ENCODE measurements around the gene TFF3. TPM values are rescaled to one million over a fixed set of nuclear protein-coding genes. Genes with fewer than 3 reads are reported as not detected.

The TFF3 gene
- polyA plus RNA-seq, 2 donors, result 2.3 to 8.6 TPM

GRCh38 chr21:42356650-42357049 is 41.4 kb upstream of the TFF3 start:
- H3K36me3 ChIP-seq (ENCODE audit: control insufficient read depth in 2 of 2, insufficient read depth in 2 of 2, low read length in 1 of 2), result no peaks in the 10 kb centered on the region
- 43 to 59% methylated on average over 6 of the region's 6 CpGs for WGBS, 2 donors
- H3K4me1 ChIP-seq (ENCODE audit: control insufficient read depth in 2 of 2, insufficient read depth in 2 of 2, low read length in 1 of 2), result no peaks in the 10 kb centered on the region
- peaks cover 0 to 2% of the 10 kb centered on the region in 2 donors for H3K27me3 ChIP-seq (ENCODE audit: control insufficient read depth in 1 of 2, insufficient read depth in 2 of 2, low read length in 2 of 2)
- H3K27ac ChIP-seq (ENCODE audit: low read depth in 2 of 2, low read length in 1 of 2), result no peak overlapping the region
- H3K9me3 ChIP-seq (ENCODE audit: control insufficient read depth in 2 of 2, insufficient read depth in 1 of 2, low read depth in 1 of 2, low read length in 1 of 2), result peaks cover 0 to 27% of the 10 kb centered on the region in 2 donors
- no peak overlapping the region for H3K4me3 ChIP-seq (ENCODE audit: low read depth in 1 of 2, low read length in 2 of 2)

DNA sequence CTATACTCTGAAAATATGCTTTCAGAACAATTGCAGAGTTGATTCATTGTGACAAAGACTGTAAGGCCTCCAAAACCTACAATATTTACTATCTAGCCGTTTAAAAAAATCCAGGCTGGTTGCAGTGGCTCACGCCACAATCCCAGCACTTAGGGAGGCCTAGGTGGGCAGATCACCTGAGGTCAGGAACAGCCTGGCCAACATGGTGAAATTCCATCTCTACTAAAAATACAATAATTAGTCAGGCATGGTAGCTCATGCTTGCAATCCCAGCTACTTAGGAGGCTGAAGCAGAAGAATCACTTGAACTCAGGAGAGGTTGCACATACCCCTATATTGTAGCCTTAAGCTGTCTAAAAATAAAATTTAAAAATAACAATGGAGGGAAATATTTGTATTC is 40.8 kb upstream of the TFF3 start:
- Histone ChIP-seq H3K9me3 (ENCODE audit: control insufficient read depth in 2 of 2, insufficient read depth in 1 of 2, low read depth in 1 of 2, low read length in 1 of 2) (peaks cover 0 to 27% of the 10 kb centered on the region in 2 donors), H3K36me3 (ENCODE audit: control insufficient read depth in 2 of 2, insufficient read depth in 2 of 2, low read length in 1 of 2) (no peaks in the 10 kb centered on the region), H3K27me3 (ENCODE audit: control insufficient read depth in 1 of 2, insufficient read depth in 2 of 2, low read length in 2 of 2) (peaks cover 0 to 2% of the 10 kb centered on the region in 2 donors), H3K27ac (ENCODE audit: low read depth in 2 of 2, low read length in 1 of 2) (no peak overlapping the region), H3K4me3 (ENCODE audit: low read depth in 1 of 2, low read length in 2 of 2) (no peak overlapping the region), H3K4me1 (ENCODE audit: control insufficient read depth in 2 of 2, insufficient read depth in 2 of 2, low read length in 1 of 2) (no peaks in the 10 kb centered on the region)
- 85 to 89% methylated on average over 2 of the region's 2 CpGs for WGBS, 2 donors

- WGBS, 2 donors, result 85 to 87% methylated on average over 5 of the region's 5 CpGs
- no peak overlapping the region for H3K27ac ChIP-seq (ENCODE audit: low read depth in 2 of 2, low read length in 1 of 2)
- peaks cover 0 to 20% of the 10 kb centered on the region in 2 donors for H3K9me3 ChIP-seq (ENCODE audit: control insufficient read depth in 2 of 2, insufficient read depth in 1 of 2, low read depth in 1 of 2, low read length in 1 of 2)
- H3K4me1 ChIP-seq (ENCODE audit: control insufficient read depth in 2 of 2, insufficient read depth in 2 of 2, low read length in 1 of 2), result no peaks in the 10 kb centered on the region
- peaks cover 0 to 2% of the 10 kb centered on the region in 2 donors for H3K27me3 ChIP-seq (ENCODE audit: control insufficient read depth in 1 of 2, insufficient read depth in 2 of 2, low read length in 2 of 2)
- H3K36me3 ChIP-seq (ENCODE audit: control insufficient read depth in 2 of 2, insufficient read depth in 2 of 2, low read length in 1 of 2), result no peaks in the 10 kb centered on the region
- no peak overlapping the region for H3K4me3 ChIP-seq (ENCODE audit: low read depth in 1 of 2, low read length in 2 of 2)
These were observed 38.4 kb upstream of the TFF3 start for GRCh38 chr21:42353623-42354022.

DNA sequence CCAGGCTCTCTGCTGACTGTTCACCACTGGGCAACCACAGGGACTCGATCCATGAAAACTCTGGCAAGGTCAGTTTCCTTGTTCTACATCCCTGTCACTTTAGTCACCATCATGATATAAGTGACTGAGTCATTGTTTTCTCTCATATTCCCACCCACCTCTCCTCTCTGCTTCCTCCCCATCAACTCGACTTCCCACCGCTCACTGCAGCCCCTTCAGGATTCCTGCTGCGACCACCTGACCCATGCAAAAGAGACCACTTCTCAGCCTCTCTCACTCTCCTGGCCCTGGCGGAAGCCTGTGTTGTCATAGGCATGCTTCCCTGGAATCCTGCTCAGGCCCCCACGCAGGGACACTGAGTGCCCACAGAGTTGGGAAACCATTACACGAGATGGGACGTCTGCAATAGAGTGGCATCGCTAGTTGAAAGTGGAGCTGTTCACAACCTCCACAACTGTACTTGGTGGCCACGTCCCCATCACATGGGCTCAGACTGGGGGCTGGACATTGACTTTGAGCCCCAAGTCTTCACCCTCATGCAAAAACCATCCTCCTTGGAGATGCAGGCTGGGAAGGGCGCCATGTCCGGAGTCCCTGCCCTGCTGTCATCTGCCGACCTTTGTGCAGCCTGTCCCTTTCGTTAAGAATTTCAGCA is 37.4 kb upstream of the TFF3 start:
- H3K36me3 ChIP-seq (ENCODE audit: control insufficient read depth in 2 of 2, insufficient read depth in 2 of 2, low read length in 1 of 2), result no peaks in the 10 kb centered on the region
- WGBS, 2 donors, result 81 to 90% methylated on average over 14 of the region's 14 CpGs
- H3K4me3 ChIP-seq (ENCODE audit: low read depth in 1 of 2, low read length in 2 of 2), result no peak overlapping the region
- no peak overlapping the region for H3K27ac ChIP-seq (ENCODE audit: low read depth in 2 of 2, low read length in 1 of 2)
- no peaks in the 10 kb centered on the region for H3K4me1 ChIP-seq (ENCODE audit: control insufficient read depth in 2 of 2, insufficient read depth in 2 of 2, low read length in 1 of 2)
- H3K9me3 ChIP-seq (ENCODE audit: control insufficient read depth in 2 of 2, insufficient read depth in 1 of 2, low read depth in 1 of 2, low read length in 1 of 2), result peaks cover 0 to 15% of the 10 kb centered on the region in 2 donors
- H3K27me3 ChIP-seq (ENCODE audit: control insufficient read depth in 1 of 2, insufficient read depth in 2 of 2, low read length in 2 of 2), result peaks cover 0 to 2% of the 10 kb centered on the region in 2 donors

DNA sequence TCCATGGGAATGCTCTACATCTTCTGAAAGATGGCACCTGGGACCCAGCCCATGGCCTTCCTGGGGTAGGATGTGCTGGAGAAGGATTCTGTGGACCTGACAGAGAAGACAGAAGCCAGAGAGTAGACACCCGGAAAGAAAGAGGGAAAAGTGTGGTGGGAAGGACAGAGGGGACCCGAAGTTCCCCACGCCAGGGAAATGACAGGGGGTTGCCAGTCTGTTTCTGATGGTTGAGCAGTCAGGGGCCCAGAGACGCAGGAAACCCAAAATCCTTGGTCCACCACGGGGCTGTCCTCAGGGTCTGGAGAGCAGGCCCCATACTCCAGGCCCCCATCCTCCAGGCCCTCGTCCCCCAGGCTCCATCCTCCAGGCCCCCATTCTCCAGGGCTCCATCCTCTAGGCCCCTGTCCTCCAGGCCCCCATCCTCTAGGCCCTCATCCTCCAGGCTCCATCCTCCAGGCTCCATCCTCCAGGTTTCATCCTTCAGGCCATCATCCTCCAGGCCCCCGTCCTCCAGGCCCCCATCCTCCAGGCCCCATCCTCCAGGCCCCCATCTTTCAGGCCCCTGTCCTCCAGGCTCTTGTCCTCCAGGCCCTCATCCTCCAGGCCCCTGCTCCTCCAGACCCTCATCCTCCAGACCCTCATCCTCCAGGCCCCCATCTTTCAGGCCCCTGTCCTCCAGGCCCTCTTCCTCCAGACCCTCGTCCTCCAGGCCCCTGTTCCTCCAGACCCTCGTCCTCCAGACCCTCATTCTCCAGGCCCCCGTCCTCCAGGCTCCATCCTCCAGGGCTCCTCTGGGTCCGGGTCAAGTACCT is 36.6 kb upstream of the TFF3 start:
- H3K9me3 ChIP-seq (ENCODE audit: control insufficient read depth in 2 of 2, insufficient read depth in 1 of 2, low read depth in 1 of 2, low read length in 1 of 2), result peaks cover 0 to 10% of the 10 kb centered on the region in 2 donors
- H3K27ac ChIP-seq (ENCODE audit: low read depth in 2 of 2, low read length in 1 of 2), result no peak overlapping the region
- no peak overlapping the region for H3K4me3 ChIP-seq (ENCODE audit: low read depth in 1 of 2, low read length in 2 of 2)
- H3K4me1 ChIP-seq (ENCODE audit: control insufficient read depth in 2 of 2, insufficient read depth in 2 of 2, low read length in 1 of 2), result no peaks in the 10 kb centered on the region
- 80 to 82% methylated on average over 8 to 11 of the region's 11 CpGs for WGBS, 2 donors
- peaks cover 0 to 2% of the 10 kb centered on the region in 2 donors for H3K27me3 ChIP-seq (ENCODE audit: control insufficient read depth in 1 of 2, insufficient read depth in 2 of 2, low read length in 2 of 2)
- no peaks in the 10 kb centered on the region for H3K36me3 ChIP-seq (ENCODE audit: control insufficient read depth in 2 of 2, insufficient read depth in 2 of 2, low read length in 1 of 2)

DNA sequence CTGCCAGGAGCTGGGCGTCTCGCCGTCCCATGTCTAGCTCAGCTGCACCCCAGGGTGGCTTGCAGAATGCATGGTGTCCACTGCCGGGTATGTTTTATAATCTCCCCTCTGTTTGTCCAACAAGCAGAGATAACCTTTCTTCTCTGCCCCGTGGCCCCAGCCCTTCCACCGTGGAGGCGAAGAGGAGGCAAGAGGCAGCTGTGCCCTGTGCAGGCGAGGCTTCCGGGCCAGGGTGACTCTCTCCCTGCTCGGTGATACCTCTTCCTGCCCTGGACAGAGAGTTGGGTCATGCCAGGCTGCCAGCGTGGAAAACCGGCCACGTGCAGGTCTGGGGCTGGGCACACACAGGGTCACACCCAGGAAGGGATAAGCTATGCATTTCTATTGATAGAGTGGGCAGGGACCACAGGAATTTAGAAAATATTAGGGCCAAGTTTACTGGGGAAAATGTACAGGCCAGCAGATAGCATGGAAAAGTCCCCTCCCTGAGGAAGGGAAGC is 35.8 kb upstream of the TFF3 start, which contains the start of gene TFF2:
Gene TFF2, minus strand, starts transcription at position 68 of the 500 bp plus-strand sequence. Its CDS starts 37 bp downstream, at position 31.
- 64 to 66% methylated on average over 13 of the region's 13 CpGs for WGBS, 2 donors
- Histone ChIP-seq H3K4me3 (ENCODE audit: low read depth in 1 of 2, low read length in 2 of 2) (no peak within 1 kb of the TSS), H3K9me3 (ENCODE audit: control insufficient read depth in 2 of 2, insufficient read depth in 1 of 2, low read depth in 1 of 2, low read length in 1 of 2) (peaks cover 0 to 6% of the 10 kb centered on the region in 2 donors), H3K27ac (ENCODE audit: low read depth in 2 of 2, low read length in 1 of 2) (no peak within 1 kb of the TSS), H3K27me3 (ENCODE audit: control insufficient read depth in 1 of 2, insufficient read depth in 2 of 2, low read length in 2 of 2) (peaks cover 0 to 2% of the 10 kb centered on the region in 2 donors), H3K36me3 (ENCODE audit: control insufficient read depth in 2 of 2, insufficient read depth in 2 of 2, low read length in 1 of 2) (no peaks in the 10 kb centered on the region), H3K4me1 (ENCODE audit: control insufficient read depth in 2 of 2, insufficient read depth in 2 of 2, low read length in 1 of 2) (no peaks in the 10 kb centered on the region)

DNA sequence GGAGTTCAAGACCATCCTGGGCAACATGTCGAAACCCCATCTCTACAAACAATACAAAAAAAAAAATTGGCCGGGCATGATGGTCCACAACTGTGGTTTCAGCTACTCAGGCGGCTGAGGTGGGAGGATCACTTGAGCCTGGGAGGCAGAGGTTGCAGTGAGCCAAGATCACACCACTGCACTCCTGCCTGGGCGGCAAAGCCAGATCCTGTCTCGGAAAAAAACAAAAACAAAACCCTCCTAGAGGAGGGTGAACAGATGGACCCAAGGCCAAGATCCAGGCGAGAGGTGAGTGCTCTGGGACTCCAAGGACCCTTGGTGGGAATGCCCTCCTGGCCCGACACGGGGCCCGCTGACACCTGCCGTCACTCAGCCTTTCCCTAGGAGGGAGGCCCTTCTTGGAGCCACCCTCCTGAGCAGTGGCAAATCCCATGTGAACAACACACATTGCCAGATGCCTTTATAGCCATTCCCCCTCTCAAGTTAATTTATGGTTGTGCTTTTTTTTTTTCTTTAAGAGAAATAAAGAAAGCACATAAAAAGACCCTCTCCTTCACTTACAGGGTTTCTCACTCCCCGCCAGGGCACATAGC is 35.2 kb upstream of the TFF3 start:
- peaks cover 0 to 2% of the 10 kb centered on the region in 2 donors for H3K27me3 ChIP-seq (ENCODE audit: control insufficient read depth in 1 of 2, insufficient read depth in 2 of 2, low read length in 2 of 2)
- no peaks in the 10 kb centered on the region for H3K4me1 ChIP-seq (ENCODE audit: control insufficient read depth in 2 of 2, insufficient read depth in 2 of 2, low read length in 1 of 2)
- H3K9me3 ChIP-seq (ENCODE audit: control insufficient read depth in 2 of 2, insufficient read depth in 1 of 2, low read depth in 1 of 2, low read length in 1 of 2), result peaks cover 0 to 6% of the 10 kb centered on the region in 2 donors
- no peaks in the 10 kb centered on the region for H3K36me3 ChIP-seq (ENCODE audit: control insufficient read depth in 2 of 2, insufficient read depth in 2 of 2, low read length in 1 of 2)
- H3K4me3 ChIP-seq (ENCODE audit: low read depth in 1 of 2, low read length in 2 of 2), result no peak overlapping the region
- WGBS, 2 donors, result 71 to 80% methylated on average over 11 of the region's 11 CpGs
- no peak overlapping the region for H3K27ac ChIP-seq (ENCODE audit: low read depth in 2 of 2, low read length in 1 of 2)

DNA sequence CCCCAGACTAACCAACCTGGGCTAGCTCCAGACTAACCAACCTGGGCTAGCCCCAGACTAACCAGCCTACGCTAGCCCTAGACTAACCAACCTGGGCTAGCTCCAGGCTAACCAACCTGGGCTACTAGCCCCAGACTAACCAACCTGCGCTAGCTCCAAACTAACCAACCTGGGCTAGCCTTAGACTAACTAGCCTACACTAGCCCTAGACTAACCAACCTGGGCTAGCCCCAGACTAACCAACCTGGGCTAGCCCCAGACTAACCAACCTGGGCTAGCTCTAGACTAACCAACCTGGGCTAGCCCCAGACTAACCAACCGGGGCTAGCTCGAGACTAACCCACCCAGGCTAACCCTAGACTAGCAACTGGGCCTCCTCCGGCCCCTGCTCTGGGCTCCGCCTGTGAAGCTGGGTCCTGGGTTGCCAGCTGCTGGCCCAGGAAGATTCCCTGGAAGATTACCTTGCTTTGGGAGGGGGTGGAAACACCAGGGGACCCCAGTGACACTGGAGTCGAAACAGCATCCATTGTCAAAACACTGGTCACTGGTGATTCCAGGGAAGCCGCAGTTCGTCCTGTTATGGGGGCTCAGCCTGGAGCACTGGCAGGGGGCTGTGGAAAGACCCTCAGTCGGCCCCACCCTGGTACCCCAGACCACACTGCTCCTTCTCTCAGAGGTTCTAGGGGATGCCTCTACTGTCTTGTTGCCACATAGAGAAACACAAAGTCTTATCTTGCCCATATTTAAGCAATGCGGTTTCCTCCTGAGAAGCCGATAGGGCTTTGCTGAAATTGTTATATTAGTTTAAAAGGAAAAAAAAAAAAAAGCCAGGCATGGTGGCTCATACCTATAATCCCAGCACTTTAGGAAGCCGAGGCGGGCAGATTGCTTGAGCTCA is 34.5 kb upstream of the TFF3 start:
- H3K27me3 ChIP-seq (ENCODE audit: control insufficient read depth in 1 of 2, insufficient read depth in 2 of 2, low read length in 2 of 2), result peaks cover 0 to 2% of the 10 kb centered on the region in 2 donors

GRCh38 chr21:42348762-42349161 is 33.6 kb upstream of the TFF3 start:
- WGBS, 2 donors, result 95 to 97% methylated on average over 2 of the region's 2 CpGs
- no peaks in the 10 kb centered on the region for H3K27me3 ChIP-seq (ENCODE audit: control insufficient read depth in 1 of 2, insufficient read depth in 2 of 2, low read length in 2 of 2)
- H3K36me3 ChIP-seq (ENCODE audit: control insufficient read depth in 2 of 2, insufficient read depth in 2 of 2, low read length in 1 of 2), result no peaks in the 10 kb centered on the region
- H3K27ac ChIP-seq (ENCODE audit: low read depth in 2 of 2, low read length in 1 of 2), result no peak overlapping the region
- no peak overlapping the region for H3K4me3 ChIP-seq (ENCODE audit: low read depth in 1 of 2, low read length in 2 of 2)
- H3K4me1 ChIP-seq (ENCODE audit: control insufficient read depth in 2 of 2, insufficient read depth in 2 of 2, low read length in 1 of 2), result no peaks in the 10 kb centered on the region
- H3K9me3 ChIP-seq (ENCODE audit: control insufficient read depth in 2 of 2, insufficient read depth in 1 of 2, low read depth in 1 of 2, low read length in 1 of 2), result peaks cover 0 to 6% of the 10 kb centered on the region in 2 donors

More for the DNA sequence above, 34.5 kb upstream of the TFF3 start:
- no peaks in the 10 kb centered on the region for H3K36me3 ChIP-seq (ENCODE audit: control insufficient read depth in 2 of 2, insufficient read depth in 2 of 2, low read length in 1 of 2)
- no peaks in the 10 kb centered on the region for H3K4me1 ChIP-seq (ENCODE audit: control insufficient read depth in 2 of 2, insufficient read depth in 2 of 2, low read length in 1 of 2)
- no peak overlapping the region for H3K4me3 ChIP-seq (ENCODE audit: low read depth in 1 of 2, low read length in 2 of 2)
- no peak overlapping the region for H3K27ac ChIP-seq (ENCODE audit: low read depth in 2 of 2, low read length in 1 of 2)
- 83 to 84% methylated on average over 14 of the region's 14 CpGs for WGBS, 2 donors
- H3K9me3 ChIP-seq (ENCODE audit: control insufficient read depth in 2 of 2, insufficient read depth in 1 of 2, low read depth in 1 of 2, low read length in 1 of 2), result peaks cover 0 to 6% of the 10 kb centered on the region in 2 donors

All from esophagus (tissue), 2 donors.